GM21447 (cell line): ENCODE data around the gene DAPL1.
A peak's percentile ranks its signal among the peaks of the same experiment; 100 is the strongest.

Source experiments
- ATAC-seq: cut with Tn5 transposase; IDR thresholded peaks from one replicate; pipeline ENCODE4 v1.9.1; 2021; ENCODE audit not compliant: unreplicated experiment

Gene DAPL1, protein sequence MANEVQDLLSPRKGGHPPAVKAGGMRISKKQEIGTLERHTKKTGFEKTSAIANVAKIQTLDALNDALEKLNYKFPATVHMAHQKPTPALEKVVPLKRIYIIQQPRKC

DNA sequence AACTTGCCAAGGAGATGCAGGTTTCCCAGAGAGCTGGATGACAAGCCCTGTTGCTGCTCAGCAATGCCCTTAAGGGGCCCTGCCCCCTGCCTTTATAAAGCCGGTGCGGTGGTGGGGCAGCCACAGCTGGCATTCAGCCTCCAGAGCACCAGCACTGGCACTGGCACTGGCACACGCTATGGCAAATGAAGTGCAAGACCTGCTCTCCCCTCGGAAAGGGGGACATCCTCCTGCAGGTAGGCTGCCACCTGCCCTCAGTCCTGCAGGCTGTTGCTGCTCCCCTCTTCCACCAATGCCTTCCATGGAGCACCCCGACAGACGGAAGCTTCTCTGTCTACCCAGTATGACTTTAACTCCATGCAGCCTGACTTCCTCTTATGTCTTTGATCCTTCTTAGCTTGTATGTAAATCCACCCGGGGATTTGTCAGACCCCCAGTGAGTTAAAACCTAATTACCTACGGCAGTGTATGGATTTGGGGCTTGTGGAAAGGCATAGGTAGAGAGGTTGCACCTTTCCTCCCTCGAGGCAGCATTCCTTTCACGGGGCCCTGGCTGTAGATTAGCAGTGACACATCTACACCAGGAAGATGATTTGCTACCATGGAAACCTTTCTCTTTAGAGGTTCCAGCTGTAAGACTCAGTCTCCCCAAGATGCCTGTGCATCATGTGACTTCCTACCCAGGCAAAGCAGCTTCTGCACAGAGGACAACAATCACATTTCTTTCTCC lies at the start of gene DAPL1:
Gene DAPL1, plus strand, starts transcription at position 123 of the 730 bp plus-strand sequence. Its CDS starts 56 bp downstream, at position 179.
- no peak for ATAC-seq

DNA sequence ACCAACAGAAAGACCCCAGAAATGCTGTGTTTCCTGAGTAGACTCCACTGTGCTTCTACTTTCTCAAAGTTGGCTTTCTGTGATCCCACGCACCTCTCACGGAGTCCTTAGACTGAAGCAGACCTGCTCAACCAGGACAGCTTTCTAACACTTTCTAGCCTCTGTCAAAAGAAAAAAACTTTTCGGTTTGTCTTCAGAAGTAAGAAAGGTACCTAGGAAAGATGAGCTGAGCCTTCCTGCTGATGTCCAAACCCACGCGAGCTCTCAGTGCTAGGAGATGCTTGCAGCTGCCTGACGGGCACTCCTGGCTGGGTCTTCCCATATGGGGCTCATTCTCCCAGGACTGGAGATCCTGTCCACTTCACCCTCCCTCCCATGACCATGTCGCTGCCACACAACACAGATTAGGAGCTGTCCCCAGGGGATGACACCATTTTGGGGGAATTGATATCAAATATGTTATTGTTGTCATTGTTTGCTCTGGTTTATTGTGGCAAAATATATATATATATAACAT lies 49.2 kb upstream of the DAPL1 start:
- ATAC-seq = no peak

DNA sequence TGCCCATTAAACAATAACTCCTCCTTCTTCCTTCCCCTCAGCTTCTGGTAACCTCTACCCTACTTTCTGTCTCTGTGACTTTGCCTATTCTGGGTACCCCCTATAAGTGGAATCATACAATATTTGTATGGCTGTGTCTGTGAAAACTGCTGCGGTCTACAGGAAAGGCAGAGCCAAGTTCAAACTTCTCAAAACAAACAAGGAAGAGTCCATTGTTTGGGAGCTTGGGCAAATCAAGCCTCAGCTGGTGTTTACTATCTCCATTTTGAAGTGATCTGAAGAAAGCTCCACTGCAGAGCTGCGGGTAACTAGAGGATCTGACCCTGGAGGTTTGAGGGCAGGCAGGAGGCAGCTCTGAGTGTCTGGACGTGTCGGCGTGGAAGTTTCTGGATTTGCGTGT lies 48.6 kb upstream of the DAPL1 start:
- no peak for ATAC-seq

DNA sequence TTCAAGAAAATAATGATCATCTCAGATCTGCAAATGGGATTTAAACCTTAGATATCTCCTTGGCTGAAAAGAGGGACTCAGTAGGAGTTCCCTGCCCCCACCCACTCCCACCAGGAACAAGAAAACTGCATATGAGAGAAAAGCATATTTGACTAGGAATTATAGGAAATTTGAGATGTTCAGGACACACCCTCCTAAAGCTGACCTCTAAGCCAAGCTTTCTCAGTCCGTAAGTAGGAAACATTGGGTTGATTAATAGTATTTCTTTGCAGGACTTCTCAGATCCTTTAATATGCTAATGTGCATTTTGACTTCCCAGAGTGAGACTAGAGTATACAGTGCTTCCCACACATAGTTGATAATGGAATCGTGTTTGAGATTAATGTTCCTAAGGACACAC lies 47.8 kb upstream of the DAPL1 start:
- no peak for ATAC-seq

DNA sequence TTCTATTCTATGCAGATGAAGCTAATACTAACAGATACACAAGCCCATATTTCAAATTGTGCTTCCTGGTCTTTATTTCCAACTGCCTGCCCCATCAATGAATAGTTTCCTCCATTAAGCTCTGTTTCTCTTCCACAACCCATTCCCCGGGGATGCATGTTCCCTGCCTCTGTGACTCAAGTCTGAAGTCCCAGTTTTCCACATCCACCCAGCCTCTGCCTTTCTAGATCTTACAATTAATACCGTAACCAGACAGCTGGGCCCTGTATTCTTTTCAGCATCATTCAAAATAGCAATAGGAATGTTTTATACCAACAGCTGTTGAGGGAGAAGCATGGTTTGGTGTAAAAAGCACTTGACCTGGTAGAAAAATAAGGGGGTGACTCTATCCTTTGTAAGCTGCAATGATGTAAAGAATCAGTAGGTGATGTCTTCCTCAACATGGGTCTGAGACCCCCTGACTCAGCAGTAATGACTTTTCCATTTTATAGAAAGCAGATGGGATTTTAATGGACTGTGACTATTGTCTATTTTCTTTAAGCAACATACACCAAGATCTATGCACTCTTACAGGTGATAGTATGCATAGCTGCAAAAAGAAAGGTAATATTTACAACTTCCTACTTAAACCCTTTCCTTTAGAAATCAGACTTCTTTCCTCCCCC lies 46.1 kb upstream of the DAPL1 start:
- ATAC-seq = no peak

DNA sequence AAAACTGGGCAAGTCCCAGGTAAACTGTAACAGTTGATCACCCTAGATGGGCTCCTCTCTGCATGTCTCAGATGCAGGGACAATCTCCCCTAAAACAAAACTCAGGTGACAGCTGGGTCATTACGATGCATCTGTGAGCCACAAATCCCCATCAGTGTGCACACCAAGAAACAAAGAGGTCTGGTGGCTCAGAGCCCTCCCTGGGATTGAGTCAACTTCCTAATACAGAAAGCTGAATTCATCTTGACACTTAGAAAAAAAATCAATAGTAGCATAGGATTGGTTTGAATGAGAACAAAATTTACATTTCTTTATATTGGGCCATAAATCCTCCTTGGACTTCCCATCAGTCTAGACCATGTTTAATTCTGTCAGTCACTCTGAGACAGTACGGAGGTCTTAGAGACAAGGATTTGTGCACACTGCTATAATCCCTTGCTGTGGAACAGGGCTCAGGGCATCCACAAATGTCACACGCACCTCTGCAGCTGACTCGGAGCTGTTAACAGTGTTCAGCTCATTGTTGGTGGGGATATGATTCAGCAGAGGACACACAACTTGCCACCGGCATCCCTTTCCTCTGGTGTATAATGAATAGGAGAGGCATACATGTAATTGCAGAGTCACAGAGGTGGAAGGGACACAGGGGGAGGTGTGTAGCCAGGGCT lies 44.5 kb upstream of the DAPL1 start:
- no peak for ATAC-seq

DNA sequence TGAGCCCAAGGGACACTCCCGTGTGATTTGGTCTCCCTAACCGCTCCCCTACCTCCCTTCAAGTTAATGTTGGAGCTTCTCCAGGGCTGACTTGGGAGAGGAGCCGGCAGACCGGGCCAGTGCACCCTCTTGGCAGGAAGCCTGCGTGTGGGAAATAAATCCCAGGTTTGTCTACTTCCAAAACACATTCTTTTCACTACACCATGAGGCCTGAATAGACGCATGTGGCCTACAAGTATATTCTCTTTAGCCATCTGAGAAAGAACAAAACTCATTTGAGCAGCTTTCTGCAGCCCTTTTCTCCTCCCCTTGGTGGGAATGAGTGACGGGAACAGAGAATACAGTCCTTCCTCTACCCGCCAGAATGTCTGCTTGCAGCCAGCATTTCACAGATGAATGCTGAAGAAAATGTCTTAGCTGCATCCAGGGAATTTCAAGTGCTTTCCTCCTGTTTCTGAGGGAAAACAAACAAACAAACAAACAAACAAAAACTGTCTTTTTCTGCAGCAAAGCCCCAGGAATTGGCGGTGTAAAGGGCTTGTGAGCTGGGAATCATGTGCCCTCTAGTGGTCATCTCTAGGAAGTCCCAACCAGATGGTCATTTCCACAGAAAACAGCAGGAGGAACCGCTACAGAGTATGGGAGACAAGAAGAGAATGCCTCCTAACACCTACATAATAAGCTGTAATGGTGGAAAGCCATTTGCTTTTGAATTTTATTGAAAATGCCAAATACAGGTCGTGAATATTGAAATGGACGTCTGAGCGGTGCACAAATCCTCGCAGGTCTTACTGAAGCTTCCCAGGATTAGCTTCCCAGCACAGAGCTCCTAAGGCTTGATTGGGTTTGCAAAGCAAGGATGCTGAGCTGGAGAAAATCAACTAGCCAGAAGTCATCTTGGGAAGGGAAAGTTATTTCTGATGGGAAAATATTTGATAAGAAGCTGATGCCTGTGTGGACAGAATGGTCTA lies 41.2 kb upstream of the DAPL1 start:
- ATAC-seq = peak; percentile 87

DNA sequence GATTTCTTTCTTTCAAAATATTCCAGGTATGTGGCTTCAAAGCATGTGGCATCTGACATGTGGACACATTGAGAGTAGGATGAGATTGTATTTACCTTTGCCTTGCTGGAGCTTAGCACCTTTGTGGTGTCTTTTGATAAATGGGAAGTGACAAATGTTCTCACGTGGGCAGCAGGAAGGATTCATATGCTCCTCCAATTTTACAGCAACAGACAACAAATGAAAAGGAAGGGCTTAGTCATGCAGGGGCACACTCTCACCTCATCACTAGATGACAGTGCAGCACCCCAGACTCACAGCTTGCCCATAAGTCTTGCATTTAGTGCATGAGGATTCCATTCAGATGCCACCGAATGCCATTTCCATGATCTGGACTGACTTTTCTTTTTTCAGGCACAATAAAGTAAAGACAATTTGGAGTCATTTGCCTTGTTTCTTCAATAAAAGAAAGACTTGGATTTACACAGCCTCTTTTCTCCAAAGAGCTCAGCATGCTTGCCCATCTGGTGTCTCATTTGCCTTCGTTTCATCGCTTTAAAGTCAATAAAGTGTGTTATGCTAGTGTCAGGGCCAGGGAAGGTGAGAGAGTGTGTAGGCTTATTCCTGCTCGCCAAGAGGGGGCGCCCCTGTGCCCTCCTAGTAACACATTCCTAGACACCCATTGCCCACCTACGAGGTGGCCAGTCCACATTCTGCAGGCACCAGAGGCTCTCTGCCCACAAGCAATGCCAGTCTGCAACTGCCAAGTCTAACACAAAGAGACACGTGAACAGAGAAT lies 39.6 kb upstream of the DAPL1 start:
- ATAC-seq = no peak

DNA sequence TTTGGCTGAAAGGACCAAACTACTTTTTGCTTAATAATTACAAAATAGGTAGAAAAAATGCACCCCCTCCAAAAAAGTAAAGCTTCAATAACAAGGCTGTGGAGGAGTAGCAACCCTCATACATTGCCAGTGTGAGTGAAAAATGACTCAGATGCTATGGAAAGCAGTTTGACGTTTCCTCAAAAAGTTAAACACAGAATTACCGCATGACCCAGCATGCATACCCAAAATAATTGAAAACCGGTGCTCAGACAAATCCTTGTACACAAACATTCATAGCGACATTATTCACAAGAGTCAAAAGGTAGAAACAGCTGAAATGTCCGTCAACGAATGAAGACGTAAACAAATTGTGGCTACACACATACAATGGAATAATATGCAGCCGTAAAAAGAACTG lies 38.8 kb upstream of the DAPL1 start:
- no peak for ATAC-seq

DNA sequence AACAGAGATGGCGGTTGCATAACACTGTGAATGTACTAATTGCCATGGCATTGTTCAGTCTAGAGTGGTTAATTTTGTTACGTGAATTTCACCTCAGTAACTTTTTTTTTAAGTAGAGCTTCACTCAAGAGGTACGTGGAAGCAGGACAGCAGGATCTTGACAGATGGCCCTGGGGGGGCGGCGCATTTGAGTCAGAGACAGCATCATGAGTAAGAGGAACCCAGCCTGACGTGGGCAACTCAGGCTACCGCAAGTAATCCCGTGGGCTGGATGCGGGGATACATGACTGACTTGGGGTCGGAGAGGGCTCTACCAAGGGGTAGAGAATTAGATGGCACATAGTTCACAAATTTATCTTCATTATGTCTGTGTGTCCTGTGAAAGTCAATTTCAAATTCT lies 38.1 kb upstream of the DAPL1 start:
- no peak for ATAC-seq

DNA sequence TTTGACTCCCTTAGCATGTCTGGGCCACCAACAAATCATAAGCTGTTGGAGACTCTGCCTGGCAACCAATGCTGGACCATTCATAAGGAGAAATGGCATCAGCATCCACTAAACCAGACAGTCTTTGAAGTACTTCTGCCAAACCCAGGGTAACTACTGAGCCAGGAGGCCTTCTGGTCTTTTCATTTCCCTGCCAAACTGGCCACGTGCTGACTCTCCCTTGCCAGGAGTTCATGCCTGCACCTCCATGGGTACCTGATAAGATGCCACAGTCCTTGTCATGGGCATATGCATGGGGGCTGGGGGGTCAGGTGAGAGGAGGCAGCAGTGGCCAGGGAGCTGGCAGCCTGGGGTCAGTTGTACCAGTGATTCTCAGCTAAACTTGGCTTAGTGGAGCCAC lies 34.2 kb upstream of the DAPL1 start:
- ATAC-seq = no peak

DNA sequence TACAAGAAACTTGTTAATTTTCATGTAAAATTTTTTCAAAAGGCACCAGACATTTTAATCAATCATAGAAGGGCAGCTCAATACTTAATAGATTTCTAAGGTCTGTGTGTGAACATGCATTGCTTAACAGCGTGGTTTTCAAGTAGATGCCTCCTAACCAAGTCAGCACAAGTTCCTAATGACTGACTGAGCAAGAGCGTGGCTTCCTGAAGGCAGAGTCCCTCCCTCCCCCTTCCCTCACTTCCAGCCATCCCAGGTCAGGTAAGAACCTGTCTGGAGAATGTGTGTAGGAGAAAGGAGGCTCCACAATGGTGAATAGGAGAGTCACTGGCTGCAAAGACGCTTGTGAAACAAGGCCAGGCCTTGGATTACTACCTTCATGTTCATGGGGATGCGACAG lies 33.5 kb upstream of the DAPL1 start:
- ATAC-seq = no peak

DNA sequence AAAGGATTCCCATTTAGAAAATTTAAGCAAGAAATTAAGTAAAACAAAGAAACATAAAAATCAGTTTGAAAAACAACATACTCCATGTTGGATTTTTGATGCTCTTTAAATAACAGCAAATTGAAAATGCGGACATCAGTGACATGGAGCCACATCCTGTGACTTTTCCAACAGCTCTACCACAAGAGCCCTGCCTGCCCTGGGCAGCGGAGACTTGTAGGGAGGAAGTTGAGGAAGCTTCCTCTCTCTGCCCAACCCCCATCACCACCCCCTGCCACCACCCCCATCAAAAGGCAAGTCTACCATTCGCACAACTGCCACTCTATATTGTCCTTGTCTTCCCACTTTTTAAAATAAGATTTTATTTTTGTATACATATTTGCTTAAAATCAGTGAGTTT lies 32.8 kb upstream of the DAPL1 start:
- no peak for ATAC-seq

DNA sequence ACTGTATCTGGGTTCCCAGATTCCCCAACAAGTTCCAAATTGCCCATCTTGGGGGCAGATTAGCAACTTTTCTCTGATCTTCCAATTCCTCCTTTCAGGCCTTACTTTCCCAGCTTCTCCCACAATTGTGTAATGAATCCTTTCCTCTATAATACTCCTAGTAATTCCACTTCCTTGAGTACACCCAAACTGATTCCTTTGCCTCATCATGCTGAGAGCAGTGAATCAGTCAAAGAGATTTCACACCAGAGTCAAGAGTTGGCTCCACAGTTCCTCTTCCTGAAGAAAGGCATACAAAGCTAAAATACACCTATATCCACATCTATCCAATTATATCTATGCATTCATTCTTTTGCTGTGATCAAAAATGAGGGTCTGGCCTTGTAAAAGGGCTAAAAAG lies 28.6 kb upstream of the DAPL1 start:
- ATAC-seq = no peak

DNA sequence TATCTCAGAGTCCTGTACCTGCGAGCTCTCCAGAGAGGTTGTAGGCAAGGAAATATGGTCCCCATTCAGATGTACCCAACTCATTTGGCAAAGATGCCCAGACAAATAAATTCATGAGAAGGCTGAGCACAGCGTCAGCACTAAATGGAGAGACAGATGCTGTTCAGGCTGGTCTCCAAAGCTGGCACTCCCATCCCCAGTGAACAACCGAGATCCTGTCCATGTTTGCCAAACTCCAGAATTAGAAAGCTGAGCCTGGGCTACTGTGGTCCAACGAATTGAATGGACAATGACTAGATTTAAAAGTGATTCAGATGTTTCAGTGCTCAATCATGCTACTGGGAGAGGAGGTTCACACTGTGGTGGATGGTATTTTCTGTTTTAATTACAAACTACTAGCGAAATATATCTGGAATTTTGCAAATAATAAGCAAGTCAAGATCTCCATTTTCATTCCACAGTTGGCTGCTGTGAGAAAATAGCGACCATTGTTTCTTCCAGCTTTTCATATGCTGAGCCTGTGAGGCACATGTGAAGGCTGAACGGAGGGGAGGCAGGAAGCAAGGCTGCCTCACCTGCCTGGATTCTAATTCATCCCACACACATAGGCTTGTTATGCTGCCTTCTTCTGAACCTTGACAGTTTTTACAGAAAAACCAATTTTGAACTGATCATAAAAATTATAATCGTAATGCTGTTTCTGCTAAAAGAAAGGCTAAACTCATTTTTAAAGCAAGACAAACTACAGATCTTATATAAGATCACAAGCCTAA lies 22.6 kb upstream of the DAPL1 start:
- no peak for ATAC-seq

DNA sequence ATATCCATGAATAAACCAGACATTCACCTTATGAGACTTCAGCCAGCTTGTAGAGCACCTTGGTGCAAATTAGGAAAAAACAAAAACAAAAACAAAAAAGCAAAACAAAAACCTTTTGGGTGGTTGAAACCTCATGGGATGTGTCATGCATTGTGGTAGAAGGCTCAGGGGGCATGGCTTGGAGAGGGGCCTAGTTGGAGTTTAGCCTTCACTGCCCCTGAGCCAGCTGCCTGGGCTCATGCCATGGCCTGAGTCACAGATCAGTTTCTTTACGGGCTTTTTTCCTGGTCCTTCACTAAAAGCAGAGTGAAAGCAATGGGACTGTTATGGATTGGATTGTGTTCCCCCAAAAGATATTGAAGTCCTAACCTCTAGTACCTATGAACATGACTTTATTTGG lies 22.0 kb upstream of the DAPL1 start:
- ATAC-seq = no peak

DNA sequence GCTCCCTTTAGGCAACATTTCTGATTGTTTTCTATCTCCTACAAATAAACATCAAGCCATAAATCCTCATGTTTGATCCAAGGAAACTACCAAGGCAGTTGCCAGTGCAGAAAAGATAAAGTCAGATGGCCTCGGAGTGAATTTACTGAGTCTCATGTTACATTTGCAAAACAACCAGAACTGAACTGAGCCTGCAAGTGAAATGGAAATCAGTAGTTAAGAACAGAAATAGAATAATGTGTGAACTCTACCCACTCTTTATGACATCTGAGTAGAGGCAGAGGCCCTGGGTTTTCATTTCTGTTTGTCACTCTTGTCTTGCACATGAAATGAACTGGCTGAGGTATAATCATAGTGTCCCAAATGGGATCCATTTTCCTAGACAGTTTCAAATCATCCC lies 20.4 kb upstream of the DAPL1 start:
- no peak for ATAC-seq

DNA sequence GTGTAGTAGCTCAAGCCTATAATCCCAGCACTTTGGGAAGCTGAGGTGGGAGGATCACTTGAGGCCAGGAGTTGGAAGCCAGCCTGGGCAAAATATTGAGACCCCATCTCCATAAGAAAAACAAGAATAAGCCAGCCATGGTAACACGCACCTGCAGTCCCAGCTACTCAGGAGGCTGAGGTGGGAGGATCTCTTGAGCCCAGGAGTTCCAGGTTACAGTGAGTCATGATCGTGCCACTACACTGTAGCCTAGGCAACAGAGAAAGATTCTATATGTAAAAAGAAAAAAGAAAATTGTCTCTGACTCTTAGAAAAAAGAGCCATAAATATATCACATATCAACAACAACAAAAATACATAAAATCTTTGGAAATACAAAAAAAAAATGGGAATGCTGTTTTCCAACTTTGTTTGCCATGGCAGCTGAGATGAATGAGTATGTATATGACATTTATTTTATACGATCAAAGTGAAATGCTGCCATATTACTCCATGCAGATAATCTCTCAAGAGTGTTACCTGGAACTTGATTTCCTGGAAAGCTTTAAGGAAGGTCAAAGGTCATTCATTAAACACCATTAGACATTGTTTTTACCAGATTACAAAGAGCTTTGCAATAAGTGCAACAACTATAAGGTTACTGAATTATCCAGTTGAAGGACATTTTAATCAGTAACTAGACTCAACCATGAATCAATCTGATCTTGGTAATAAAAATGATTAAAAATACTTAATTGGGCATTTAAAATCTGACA lies 19.7 kb upstream of the DAPL1 start:
- ATAC-seq = no peak
